ENCODE data around the gene COX4I2. TPM values are rescaled to one million over a fixed set of nuclear protein-coding genes. Genes with fewer than 3 reads are reported as not detected.

The COX4I2 gene
- polyA plus RNA-seq, 3 donors, result not detected

- Mint-ChIP-seq H3K4me3 (peak overlapping the region; percentile 95 to 97), H3K27me3 (ENCODE audit: low read depth in 3 of 3) (peaks cover 26 to 50% (median 32%) of the 10 kb centered on the region in 3 donors), H3K9me3 (peaks cover 0 to 14% (median 2%) of the 10 kb centered on the region in 7 donors), H3K36me3 (peaks cover 4 to 5% of the 10 kb centered on the region in 2 donors), H3K4me1 (peaks cover 54% of the 10 kb centered on the region), H3K27ac (peak overlapping the region in 5 of 7 donors; percentile 3 to 95 (median 90))
- TF ChIP-seq CTCF (IDR thresholded peaks at IDR 0.05), result no peak
- Histone ChIP-seq H3K4me1 (ENCODE audit: control insufficient read depth in 1 of 2, insufficient read depth in 2 of 2, low read length in 2 of 2) (peaks cover 58 to 75% of the 10 kb centered on the region in 2 donors), H3K9ac (ENCODE audit: insufficient read depth, low read length, poor library complexity, severe bottlenecking) (peak overlapping the region; percentile 63), H3K4me2 (replicated peaks; ENCODE audit: extremely low read depth, low read length, poor library complexity, severe bottlenecking) (peak overlapping the region; percentile 97), H3K79me2 (ENCODE audit: insufficient read depth, low read length) (no peaks in the 10 kb centered on the region), H3K9me3 (replicated peaks in 1 of 2; ENCODE audit: control insufficient read depth in 1 of 2, insufficient read depth in 1 of 2, low read length in 2 of 2) (no peaks in the 10 kb centered on the region), H2AFZ (ENCODE audit: insufficient read depth, low read depth, low read length, poor library complexity, severe bottlenecking) (peak overlapping the region; percentile 80), H3K27me3 (ENCODE audit: control insufficient read depth in 2 of 2, insufficient read depth in 2 of 2, low read length in 2 of 2) (peaks cover 8 to 34% of the 10 kb centered on the region in 2 donors), H3K36me3 (replicated peaks in 1 of 2; ENCODE audit: control insufficient read depth in 1 of 2, insufficient read depth in 2 of 2, low read length in 2 of 2) (no peaks in the 10 kb centered on the region), H3K27ac (ENCODE audit: low read depth in 1 of 2, low read length in 2 of 2) (peak overlapping the region in 1 of 2 donors; percentile 45), H3K4me3 (replicated peaks in 1 of 3; ENCODE audit: low read depth in 2 of 3, low read length in 3 of 3) (peak overlapping the region; percentile 57 to 83 (median 60)), H4K20me1 (ENCODE audit: insufficient read depth, low read length) (no peaks in the 10 kb centered on the region)
- 2% methylated on average over 30 of the region's 39 CpGs for WGBS (ENCODE audit: insufficient coverage)
- intact Hi-C loops (cut with micrococcal nuclease), result loop anchor here (2.0 to 10.0 kb wide), 2 partner anchors 33 to 509 kb away; no protein-coding TSS in a partner anchor
- no peak for DNase-seq
Observed at GRCh38 chr20:31605902-31606803, 31.6 kb upstream of the COX4I2 start.

- Histone ChIP-seq H2AFZ (ENCODE audit: insufficient read depth, low read depth, low read length, poor library complexity, severe bottlenecking) (no peak overlapping the region), H3K9ac (ENCODE audit: insufficient read depth, low read length, poor library complexity, severe bottlenecking) (no peak overlapping the region), H3K27ac (ENCODE audit: low read depth in 1 of 2, low read length in 2 of 2) (no peak overlapping the region), H4K20me1 (ENCODE audit: insufficient read depth, low read length) (no peaks in the 10 kb centered on the region), H3K4me1 (ENCODE audit: control insufficient read depth in 1 of 2, insufficient read depth in 2 of 2, low read length in 2 of 2) (peaks cover 67 to 84% of the 10 kb centered on the region in 2 donors), H3K36me3 (replicated peaks in 1 of 2; ENCODE audit: control insufficient read depth in 1 of 2, insufficient read depth in 2 of 2, low read length in 2 of 2) (no peaks in the 10 kb centered on the region), H3K27me3 (ENCODE audit: control insufficient read depth in 2 of 2, insufficient read depth in 2 of 2, low read length in 2 of 2) (peaks cover 8 to 34% of the 10 kb centered on the region in 2 donors), H3K4me3 (replicated peaks in 1 of 3; ENCODE audit: low read depth in 2 of 3, low read length in 3 of 3) (peak overlapping the region in 1 of 3 experiments; percentile 83), H3K79me2 (ENCODE audit: insufficient read depth, low read length) (no peaks in the 10 kb centered on the region), H3K9me3 (replicated peaks in 1 of 2; ENCODE audit: control insufficient read depth in 1 of 2, insufficient read depth in 1 of 2, low read length in 2 of 2) (no peaks in the 10 kb centered on the region), H3K4me2 (replicated peaks; ENCODE audit: extremely low read depth, low read length, poor library complexity, severe bottlenecking) (peak overlapping the region; percentile 97)
- WGBS (ENCODE audit: insufficient coverage), result no CpG with 5 or more reads among the region's 8 CpGs
- Mint-ChIP-seq H3K4me3 (peak overlapping the region; percentile 95 to 97), H3K36me3 (peaks cover 4 to 5% of the 10 kb centered on the region in 2 donors), H3K4me1 (peaks cover 62% of the 10 kb centered on the region), H3K27me3 (ENCODE audit: low read depth in 3 of 3) (peaks cover 26 to 50% (median 32%) of the 10 kb centered on the region in 3 donors), H3K9me3 (peaks cover 0 to 14% (median 2%) of the 10 kb centered on the region in 7 donors), H3K27ac (peak overlapping the region in 2 of 7 donors; percentile 35 to 95)
- DNase-seq, result no peak
- intact Hi-C loops (cut with micrococcal nuclease), result loop anchor here in 1 of 2 donors (10.0 kb wide), 1 partner anchor 508 kb away; no protein-coding TSS in a partner anchor
- TF ChIP-seq CTCF (IDR thresholded peaks at IDR 0.05), result no peak
Observed at GRCh38 chr20:31606804-31607639, 30.7 kb upstream of the COX4I2 start.
